GM21619 (cell line): Measurements from ENCODE around the gene ZFP62.
"Not testable (repeated sequence)": the region's sequence is repeated elsewhere in the genome, so short reads cannot be mapped to it uniquely, and the experiment has no call there.

ENCODE experiments used
- ATAC-seq: cut with Tn5 transposase; IDR thresholded peaks from one replicate; pipeline ENCODE4 v1.9.1; 2021; ENCODE audit not compliant: unreplicated experiment

The ZFP62 gene

GRCh38 chr5:180860887-180861822 lies at the start of gene ZFP62:
Gene ZFP62, minus strand, starts transcription at chr5:180861276. Its CDS starts 57 bp downstream, at chr5:180861219.
- ATAC-seq = peak; percentile 84

DNA sequence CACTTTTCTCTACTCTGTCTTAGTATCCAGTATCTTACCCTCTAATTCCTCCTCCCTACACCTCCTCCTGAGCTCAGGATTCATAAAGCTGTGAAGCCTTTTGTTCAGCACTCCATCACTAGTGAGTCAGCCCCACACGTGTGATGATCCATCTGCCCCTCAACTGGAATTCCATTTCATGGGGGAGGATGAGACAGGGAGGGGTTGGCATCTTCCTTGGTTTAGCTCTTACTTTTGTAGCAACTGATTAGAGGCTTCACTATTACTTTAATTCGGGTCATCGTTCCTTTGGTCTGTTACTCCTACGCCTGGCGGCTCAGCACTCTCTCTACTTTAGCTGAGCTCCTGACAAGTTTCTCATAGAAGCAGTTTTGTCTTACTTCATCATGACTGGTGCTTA lies 49.7 kb upstream of the ZFP62 start:
- no peak for ATAC-seq

GRCh38 chr5:180910182-180910581 lies 49.1 kb upstream of the ZFP62 start:
- no peak for ATAC-seq

GRCh38 chr5:180909782-180910181 lies 48.7 kb upstream of the ZFP62 start:
- ATAC-seq = no peak

GRCh38 chr5:180908998-180909731 lies 48.1 kb upstream of the ZFP62 start:
- no peak for ATAC-seq

DNA sequence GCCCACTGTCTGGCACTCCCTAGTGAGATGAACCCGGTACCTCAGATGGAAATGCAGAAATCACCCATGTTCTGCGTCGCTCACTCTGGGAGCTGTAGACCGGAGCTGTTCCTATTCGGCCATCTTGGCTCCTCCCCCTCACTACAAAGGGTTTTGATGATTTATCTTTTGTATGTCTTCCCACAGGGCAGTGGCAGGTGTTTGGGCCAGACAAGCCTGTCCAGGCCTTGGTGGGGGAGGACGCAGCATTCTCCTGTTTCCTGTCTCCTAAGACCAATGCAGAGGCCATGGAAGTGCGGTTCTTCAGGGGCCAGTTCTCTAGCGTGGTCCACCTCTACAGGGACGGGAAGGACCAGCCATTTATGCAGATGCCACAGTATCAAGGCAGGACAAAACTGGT lies 47.3 kb upstream of the ZFP62 start:
- ATAC-seq = no peak

DNA sequence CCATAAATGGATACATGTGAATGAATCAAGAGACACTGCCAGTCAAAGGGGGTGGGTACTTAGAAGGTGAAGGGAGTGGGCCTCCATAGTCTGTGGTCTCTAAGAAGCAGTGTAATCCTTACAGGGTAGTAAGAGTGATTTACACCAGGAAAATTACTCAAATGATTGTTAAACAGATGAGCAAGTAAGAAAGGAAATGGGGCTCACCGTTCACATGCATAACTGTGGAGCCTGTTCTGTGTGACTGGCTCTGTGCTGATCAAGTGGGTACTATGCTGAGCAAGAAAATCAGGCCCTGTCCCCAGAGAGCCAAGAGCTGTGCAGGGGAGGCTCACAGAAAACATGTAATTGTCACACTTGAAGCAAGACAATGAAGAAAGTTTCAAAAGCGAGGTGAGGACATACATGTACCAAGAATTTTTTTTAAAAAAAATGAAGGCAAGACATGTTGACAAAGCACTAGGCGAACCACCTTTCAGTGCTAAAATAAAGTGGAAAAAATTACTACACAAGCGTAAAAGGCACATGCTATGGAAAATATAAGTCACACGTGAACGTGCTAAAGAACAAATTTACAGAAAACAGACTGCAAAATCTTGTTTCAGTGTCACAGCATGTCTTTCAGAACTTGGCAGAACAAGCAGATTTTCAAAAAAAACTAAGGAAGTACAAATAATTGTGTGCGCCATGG lies 40.4 kb upstream of the ZFP62 start:
- ATAC-seq = no peak

DNA sequence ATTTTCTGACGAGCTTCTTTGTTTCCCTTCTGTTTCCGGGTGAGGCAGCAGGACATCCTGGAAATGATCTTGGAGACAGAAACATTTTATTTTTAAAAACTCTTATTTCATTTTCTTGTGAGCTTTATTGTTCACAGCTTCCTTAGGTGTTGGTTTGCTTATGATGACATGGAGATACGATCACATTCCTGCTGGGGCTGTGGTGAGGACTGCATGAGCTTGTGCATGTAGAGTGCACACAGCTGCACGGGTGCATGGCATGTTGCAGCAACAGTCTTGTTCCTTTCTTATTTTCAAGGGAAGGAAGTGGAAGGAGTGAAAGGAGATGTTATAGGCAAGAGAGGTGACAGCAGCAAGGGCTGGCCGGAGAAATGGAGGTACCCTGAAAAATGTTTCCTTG lies 39.1 kb upstream of the ZFP62 start:
- ATAC-seq = no peak

DNA sequence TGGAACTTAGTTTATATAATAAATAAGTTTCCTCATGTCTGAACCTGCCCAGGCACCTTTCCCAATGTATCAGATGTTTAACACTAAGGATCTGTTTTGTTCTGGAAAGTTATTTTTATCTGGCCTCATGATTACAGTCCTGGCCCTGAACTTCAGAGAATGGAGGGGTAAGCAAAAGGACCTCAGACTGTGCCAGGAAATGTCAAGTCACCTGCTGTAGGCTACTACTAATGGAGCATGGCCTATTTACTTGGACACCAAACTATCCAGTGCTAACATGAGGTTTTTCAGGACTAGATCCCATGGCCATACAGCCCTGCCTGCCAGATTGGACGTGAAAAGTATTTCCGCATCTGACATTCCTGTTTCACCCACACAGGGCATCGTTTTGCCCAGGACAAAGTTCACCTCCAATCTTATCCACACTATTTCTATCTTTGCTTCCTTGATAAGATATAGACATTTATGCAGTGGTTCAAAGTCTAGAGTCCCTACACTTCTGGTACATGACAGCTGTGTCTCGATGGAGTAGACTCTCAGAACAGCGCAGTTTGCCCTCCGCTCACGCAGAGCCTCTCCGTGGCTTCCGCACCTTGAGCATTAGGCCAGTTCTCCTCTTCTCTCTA lies 37.7 kb upstream of the ZFP62 start, which contains the start of gene BTNL8:
TSS of gene BTNL8 (plus strand) at position 539 of the 626 bp plus-strand sequence. CDS start 152 bp downstream, outside the sequence.
- ATAC-seq = no peak

DNA sequence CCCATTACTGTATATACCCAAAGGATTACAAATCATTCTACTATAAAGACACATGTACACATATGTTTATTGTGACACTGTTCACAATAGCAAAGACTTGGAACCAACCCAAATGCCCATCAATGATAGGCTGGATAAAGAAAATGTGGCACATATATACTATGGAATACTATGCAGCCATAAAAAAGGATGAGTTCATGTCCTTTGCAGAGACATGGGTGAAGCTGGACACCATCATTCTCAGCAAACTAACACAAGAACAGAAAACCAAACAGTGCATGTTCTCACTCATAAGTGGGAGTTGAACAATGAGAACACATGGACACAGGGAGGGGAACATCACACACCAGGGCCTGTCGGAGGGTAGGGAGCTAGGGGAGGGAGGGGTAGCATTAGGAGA lies 34.3 kb upstream of the ZFP62 start:
- ATAC-seq = not testable (repeated sequence)

DNA sequence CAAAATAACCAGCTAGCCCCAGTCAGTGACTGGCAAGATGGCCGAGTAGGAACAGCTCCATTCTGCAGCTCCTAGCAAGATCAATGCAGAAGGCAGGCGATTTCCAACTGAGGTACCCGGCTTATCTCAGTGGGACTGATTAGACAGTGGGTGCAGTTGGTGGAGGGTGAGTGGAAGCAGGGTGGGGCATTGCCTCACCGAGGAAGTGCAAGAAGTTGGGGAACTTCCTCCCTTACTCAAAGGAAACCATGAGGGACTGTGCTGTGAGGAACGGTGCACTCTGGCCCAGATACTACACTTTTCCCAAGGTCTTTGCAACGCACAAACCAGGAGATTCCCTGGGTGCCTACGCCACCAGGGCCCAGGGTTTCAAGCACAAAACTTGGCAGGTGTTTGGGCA lies 28.3 kb upstream of the ZFP62 start:
- no peak for ATAC-seq

GRCh38 chr5:180885845-180886529 lies 24.9 kb upstream of the ZFP62 start:
- not testable (repeated sequence) for ATAC-seq

- no peak for ATAC-seq
Measured at GRCh38 chr5:180875860-180876426, 14.9 kb upstream of the ZFP62 start.

- ATAC-seq = no peak
Measured at GRCh38 chr5:180874804-180875582, 13.9 kb upstream of the ZFP62 start.

DNA sequence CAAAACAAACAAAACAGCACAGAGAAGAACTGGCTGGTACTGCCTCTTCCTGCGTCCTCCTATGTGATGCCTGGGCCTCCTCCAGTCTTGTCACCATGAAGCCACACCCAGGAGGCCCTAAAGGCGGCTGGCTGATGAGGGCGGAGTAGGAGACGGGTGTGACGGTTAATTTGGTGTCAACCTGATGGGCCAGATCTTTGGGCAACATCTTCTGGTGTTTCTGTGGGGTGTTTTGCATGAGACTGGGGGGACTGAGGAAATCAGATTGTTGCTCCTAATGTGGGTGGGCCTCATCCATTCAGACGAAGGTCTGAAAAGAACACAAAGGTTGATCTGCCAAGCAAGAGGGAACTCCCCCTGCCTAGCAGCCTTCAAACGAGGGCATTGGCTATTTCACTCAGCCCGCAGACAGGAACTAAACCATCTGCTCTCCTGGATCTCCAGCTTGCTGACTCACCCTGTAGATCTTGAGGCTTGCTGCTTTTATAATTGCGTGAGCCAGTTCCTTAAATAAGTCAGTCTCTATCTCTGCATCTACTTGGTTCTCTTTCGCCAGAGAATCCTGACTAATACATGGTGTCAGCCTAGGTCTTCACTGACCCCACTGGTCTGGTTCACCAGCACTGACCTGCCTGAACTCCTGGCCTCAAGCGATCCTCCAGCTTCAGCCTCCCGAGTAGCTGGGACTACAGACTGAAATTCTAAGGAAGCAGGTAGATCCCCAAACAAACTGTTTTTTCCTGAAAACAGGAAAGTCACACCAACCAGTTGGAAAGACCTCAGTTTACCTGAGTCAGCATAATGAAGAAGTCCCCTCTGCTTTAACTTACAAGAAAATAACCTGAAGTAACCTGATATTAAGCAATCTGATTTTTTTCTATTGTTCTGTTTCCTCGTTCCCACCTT lies 12.8 kb upstream of the ZFP62 start:
- ATAC-seq = no peak

- no peak for ATAC-seq
Measured at GRCh38 chr5:180872419-180872818, 11.3 kb upstream of the ZFP62 start.

DNA sequence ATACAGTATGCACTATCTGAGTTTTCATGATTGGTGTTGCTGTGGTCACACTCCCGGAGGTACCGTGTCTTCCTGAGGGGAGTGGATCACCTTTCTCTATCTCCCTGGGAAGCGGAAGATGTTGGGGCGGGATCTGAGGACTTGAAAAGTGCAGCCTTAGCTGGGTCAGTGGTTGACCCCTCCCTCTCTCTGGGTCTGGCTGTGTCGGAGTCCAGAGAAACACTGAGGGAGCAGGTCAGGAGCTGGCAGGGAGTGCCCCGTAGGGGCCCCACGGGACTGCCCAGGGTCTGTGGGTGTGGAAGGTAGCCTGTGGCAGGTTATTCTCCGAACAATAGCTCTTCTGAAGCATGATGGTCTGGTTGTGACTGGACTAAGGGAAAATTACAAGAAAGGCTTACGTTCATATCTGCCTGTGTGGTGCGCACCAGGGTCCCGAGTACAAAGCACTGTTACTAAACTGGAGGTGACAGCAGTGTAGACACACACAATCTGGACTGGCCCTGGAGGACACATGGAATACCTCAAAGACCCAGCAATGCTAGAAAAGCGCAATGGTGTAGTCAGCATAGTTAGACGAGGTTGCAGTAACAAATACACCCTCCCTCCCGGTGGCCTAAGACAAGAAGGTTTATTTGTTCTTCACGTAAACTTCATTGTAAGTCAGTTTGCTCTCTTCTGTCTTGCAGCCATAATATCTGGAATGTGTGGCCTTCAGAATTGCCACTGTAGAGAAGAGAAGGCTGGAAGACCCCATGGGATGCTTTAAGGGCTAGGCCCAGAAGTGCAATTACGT lies 9.4 kb upstream of the ZFP62 start:
- ATAC-seq = no peak
